Fibroblast of villous mesenchyme (primary cell): ENCODE measurements around the gene IQUB. TPM values are rescaled to one million over a fixed set of nuclear protein-coding genes. Genes with fewer than 3 reads are reported as not detected.

Experiments used
- DNase-seq: peaks from one replicate; pipeline ENCODE4 v3.0.0-alpha.2; 2010; ENCODE audit warnings: low read depth
- H3K4me3 ChIP-seq: 2 replicates; pipeline ENCODE4 v1.5.1; 2011; ENCODE audit warnings: low read depth, mild to moderate bottlenecking, low read length
- total RNA-seq: library from RNA; depleted of rRNA; stranded (reverse); fragments of >200 nt; gene quantifications from 2 replicates; pipeline ENCODE4 v1.2.3, GENCODE V29; 2012
- TF ChIP-seq, protein P1 (sequence below): IDR thresholded peaks from 2 replicates; pipeline ENCODE4 v1.5.1; 2012; ENCODE audit warnings: low read depth, mild to moderate bottlenecking, low read length; ENCODE audit not compliant: insufficient read depth

IQUB gene
- total RNA-seq, 1 donor: 0.43 TPM

DNA sequence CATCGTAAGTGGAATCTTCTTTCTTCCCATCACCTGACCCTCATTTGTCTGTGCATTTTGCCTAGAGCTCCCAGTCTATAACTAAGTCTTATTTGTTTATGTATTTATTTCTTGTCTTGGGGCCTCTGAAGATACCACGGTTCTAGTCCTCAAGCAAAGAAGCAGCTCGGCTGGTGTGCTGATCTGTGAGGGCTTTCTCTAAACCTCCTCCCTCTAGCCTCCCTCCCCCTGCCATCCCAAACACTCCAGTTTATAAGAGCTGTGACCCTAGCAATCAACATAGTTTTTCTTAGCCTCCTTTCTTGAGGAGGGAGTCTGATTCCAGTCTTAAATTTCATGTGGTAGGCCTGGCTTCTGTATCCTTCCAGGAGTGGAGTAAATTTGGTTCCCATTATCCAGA lies 38.9 kb upstream of the IQUB start:
- no peak for DNase-seq
- TF ChIP-seq, protein P1, sequence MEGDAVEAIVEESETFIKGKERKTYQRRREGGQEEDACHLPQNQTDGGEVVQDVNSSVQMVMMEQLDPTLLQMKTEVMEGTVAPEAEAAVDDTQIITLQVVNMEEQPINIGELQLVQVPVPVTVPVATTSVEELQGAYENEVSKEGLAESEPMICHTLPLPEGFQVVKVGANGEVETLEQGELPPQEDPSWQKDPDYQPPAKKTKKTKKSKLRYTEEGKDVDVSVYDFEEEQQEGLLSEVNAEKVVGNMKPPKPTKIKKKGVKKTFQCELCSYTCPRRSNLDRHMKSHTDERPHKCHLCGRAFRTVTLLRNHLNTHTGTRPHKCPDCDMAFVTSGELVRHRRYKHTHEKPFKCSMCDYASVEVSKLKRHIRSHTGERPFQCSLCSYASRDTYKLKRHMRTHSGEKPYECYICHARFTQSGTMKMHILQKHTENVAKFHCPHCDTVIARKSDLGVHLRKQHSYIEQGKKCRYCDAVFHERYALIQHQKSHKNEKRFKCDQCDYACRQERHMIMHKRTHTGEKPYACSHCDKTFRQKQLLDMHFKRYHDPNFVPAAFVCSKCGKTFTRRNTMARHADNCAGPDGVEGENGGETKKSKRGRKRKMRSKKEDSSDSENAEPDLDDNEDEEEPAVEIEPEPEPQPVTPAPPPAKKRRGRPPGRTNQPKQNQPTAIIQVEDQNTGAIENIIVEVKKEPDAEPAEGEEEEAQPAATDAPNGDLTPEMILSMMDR: no peak
- H3K4me3 ChIP-seq: no peak overlapping the region

DNA sequence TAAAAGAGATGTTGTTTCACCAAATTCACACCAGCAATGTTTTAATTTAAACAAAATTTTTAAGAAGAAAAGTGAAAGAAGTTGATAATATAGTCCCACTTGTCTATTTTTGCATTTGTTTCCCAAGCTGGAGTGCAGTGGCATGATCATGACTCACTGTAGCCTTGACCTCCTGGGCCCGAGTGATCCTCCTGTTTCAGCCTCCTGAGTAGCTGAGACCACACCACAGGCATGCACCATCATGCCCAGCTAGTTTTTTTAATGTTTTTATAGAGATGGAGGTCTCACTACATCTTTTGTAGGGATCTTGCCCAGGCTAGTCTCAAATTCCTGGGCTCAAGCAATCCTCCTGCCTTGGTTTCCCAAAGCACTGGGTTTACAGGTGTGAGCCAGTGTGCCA lies 37.3 kb upstream of the IQUB start:
- no peak overlapping the region for H3K4me3 ChIP-seq
- DNase-seq: peak; percentile 14
- TF ChIP-seq, protein P1: no peak

DNA sequence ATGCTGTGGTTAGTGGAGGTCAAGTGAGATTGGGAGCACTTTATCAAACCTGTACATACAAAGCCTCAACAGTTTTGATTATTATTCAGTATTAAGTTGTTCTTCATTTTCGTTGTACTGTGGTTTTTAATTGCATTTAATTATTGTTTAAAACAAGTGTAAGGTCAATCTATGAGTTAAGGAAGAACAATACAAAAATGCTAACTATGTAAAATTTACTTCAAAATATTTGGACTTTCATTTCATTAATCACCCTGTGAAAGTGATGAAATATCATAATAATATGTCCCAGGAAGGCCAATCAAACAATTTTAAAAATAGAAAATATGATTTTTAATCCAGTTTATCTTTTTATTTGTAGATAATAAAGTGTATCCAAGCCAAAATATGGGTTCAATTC lies 36.8 kb upstream of the IQUB start:
- TF ChIP-seq, protein P1: no peak
- no peak for DNase-seq
- H3K4me3 ChIP-seq: no peak overlapping the region

DNA sequence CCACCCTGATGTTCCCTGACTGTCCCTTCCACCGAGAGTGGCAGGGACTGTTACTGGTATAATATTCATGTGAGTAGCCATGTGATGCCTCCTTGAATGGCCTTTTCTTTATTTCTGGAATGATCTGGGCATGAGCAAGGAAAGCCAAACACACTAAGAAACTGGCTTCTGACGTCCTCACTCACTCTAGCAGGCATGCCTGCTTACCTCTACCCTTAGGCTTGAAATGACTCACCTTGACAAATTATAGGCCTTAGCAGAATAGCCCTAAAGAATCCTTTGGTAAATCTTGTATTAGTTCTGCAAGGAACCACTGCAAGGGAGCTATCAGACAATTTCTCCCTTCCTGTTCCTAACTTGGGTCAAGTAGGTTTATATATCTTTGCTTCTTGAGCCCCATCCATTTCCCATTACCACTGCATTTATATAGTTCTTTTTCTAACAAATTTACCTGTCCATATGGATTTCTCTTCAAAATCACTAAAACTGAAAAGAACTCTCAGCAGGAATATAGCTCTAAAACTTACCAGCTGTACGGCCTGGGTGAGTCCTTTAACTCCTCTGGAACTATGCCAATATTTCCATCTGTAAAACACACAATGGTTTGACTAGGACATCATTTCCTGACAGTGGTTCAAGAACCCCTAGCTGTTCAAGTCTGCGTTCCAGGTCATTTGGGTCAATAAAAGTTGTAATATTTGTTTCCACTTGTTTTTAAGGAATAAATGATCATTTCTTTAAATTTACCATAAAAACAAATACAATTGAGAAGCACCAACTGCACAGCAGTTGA lies 36.2 kb upstream of the IQUB start:
- no peak for DNase-seq
- no peak overlapping the region for H3K4me3 ChIP-seq
- TF ChIP-seq, protein P1: no peak

DNA sequence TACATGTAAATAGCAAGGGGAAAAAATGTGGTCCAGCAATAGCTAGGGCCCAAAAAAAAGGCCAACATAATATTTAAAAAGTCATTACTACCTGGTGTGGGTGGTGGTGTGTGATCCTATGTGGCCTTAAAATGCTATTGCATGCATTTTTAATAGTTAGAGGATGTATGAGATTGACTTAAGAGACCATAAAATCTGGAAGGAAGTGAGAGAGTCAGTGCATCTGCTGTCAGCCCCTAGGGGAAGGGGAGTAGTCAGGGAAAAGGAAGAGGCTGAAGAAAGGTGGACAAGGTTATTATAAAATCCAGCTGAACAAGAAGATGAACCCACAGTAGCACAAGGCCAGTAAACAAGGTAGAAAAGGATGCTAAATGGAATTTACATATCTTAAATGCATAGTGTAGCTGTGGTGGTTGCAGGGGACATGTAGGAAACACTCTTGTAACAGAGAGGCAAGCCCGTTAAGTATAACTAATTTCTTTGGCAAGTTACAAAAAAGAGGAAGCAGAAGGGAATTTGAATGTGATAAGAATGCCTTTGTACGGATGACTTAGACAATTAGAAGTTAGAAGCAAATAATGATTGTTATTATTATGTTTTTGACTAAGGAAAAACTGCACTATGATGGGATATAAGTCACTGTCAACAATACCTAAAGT lies 35.1 kb upstream of the IQUB start:
- DNase-seq: no peak
- TF ChIP-seq, protein P1: no peak
- no peak overlapping the region for H3K4me3 ChIP-seq

DNA sequence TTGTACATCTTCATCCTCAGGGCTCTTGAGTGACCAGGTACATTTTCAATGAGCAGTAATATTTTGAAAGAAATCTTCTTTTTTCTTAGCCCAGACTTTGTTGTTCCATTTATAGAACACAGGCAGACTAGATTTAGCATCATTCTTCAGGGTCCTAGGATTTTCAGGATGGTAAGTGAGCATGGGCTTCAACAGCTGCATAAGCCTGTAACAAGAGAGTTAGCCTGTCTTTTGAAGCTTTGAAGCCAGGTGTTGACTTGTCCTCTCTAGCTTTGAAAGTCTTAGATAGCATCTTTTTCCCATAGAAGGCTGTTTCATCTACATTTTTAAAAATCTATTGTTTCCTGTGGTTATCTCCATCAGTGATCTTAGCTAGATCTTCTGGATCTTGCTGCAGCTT lies 27.7 kb upstream of the IQUB start:
- H3K4me3 ChIP-seq: no peak overlapping the region
- DNase-seq: no peak
- TF ChIP-seq, protein P1: no peak
